ENCODE measurements around the gene KMT2D.
"Not testable (repeated sequence)": the region's sequence is repeated elsewhere in the genome, so short reads cannot be mapped to it uniquely, and the experiment has no call there.

The KMT2D gene

GRCh38 chr12:49086116-49086515 lies 25.5 kb upstream of the KMT2D start:
- FAIRE-seq, result no peak

GRCh38 chr12:49084438-49084837 lies 23.8 kb upstream of the KMT2D start:
- FAIRE-seq, result no peak

- FAIRE-seq, result no peak
These were observed 19.2 kb upstream of the KMT2D start for GRCh38 chr12:49079793-49080192.

DNA sequence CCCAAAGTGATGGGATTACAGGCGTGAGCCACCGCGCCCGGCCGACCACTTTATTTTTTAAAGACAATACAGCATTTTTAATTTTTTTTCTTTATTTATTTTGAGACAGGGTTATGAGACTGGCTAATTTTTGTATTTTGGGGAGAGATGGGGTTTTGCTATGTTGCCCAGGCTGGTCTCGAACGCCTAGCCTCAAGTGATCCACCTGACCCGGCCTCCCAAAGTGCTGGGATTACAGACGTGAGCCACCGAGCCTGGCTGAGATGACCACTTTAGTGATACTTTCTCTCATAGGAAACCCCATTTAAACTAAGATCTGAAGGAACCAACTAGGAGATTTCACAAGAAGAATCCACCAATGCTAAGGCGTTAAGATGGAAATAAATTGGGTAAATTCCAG lies 10.4 kb upstream of the KMT2D start:
- FAIRE-seq, result no peak

DNA sequence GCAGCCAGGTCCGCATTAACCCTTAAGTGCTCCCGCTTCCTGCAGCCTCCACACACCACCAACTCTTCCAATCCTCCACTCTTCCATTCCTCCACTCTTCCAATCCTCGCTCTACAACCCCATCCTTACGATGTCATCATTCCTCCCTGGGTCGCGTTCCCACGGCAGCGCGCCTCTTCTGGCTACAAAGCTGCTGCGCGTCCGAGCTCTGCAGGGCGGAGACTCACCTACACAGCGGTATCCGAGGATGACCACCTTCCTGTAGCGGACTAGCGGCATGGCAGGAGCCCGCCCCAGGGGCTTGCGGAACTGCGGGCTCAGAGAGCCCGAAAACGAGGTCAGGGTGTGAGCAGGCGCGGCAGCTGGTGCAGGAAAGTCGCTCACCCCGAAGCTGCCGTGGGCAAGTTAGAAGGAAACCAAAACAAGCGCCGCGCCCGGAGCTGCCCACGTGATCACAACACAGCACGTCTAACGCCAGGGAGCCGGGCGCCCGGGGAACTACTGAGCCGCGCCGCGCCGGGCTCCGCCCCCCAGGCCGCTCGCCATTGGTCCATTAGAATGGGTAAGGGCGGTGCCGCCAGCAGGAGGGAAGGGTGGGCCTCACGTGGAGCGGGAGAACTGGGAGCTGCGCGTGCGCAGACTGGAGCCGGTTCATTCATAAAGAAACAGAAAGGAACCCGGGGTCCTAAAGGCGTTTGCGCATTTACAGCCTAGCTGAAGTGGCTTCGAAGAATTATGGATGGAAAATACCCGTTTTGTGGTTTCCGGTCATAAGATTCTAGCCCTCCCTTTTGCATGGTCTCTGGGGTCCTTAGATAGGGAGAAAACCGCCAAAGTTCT lies 9.1 kb upstream of the KMT2D start, which contains the start of gene RHEBL1:
Gene RHEBL1 (minus strand): TSS at position 473 of the 840 bp plus-strand sequence. CDS start 194 bp downstream, at position 279.
- peak; percentile 84 for FAIRE-seq

DNA sequence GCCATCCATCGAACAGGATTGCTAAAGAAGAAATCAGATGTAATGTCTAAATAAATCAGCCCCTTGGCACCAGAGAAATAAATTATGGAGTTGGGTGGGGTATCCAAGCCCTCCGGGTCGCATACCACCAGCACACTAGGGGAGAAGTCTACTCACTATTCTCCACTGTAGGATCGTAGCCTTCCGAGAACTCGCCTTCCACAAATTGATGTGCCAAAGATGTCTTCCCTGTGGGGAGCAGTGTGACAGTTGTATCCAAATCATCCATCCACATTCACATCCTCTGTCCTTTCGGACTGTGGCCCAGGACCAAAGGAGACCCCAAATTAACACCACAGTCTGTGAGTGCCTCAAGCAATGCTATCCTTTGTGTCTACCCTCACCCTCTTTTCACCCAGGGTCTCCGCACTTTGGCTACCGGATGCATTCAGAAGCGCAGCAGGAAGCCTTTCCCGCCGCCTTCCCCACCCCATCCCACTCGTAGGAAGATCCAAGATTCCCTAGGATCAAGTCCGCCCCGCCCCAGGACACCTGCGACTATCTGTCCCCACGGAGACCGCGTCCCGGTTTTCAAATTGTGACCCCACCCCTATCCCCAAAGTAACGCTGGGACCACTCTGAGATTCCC lies 8.4 kb upstream of the KMT2D start:
- FAIRE-seq, result no peak

DNA sequence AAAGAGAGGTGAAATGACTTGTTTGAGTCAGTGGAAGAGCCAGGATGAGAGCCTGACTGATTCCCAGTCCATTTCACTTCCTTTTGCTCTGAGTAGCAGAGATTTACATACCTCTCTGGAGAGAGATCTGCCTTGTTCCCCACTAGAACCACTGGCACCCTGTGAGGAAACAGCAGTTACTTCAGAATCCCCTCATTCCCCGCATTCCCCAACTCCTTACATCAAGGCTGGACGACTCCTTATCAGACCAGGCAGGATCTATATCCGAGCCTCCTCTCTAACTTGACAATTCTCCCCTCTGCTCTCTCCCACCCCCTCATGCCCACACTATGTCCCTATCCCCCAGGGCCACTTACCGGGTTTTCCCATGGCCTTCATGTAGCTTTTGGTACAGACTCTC lies 5.5 kb upstream of the KMT2D start:
- no peak for FAIRE-seq

GRCh38 chr12:49064767-49065152 lies 4.2 kb upstream of the KMT2D start:
- FAIRE-seq, result no peak

- not testable (repeated sequence) for FAIRE-seq
These were observed 1.3 kb upstream of the KMT2D start for GRCh38 chr12:49061916-49062315.

DNA sequence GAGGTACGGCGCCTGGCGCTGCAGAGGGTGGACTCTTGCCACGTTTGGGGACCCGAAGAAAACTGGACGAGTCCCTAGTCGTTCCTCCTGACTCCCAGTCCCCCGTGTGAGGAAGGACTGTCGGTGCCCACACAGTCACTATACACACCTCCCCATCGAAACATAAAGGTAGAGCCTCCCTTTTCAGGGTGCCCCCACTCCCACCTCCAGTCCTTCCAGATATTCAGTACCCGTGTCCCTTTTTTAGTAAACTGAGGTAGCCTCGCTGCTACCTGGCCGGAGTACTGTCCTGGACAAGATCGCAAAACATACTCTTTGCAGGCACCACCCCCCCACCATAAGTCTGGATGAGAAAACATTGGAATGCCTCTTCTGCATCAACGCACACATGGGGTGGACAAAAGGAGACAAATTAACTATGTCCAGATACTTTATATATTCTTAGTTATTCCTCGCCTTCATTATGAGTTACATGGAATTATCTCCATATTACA lies 610 bp upstream of the KMT2D start:
- no peak for FAIRE-seq

DNA sequence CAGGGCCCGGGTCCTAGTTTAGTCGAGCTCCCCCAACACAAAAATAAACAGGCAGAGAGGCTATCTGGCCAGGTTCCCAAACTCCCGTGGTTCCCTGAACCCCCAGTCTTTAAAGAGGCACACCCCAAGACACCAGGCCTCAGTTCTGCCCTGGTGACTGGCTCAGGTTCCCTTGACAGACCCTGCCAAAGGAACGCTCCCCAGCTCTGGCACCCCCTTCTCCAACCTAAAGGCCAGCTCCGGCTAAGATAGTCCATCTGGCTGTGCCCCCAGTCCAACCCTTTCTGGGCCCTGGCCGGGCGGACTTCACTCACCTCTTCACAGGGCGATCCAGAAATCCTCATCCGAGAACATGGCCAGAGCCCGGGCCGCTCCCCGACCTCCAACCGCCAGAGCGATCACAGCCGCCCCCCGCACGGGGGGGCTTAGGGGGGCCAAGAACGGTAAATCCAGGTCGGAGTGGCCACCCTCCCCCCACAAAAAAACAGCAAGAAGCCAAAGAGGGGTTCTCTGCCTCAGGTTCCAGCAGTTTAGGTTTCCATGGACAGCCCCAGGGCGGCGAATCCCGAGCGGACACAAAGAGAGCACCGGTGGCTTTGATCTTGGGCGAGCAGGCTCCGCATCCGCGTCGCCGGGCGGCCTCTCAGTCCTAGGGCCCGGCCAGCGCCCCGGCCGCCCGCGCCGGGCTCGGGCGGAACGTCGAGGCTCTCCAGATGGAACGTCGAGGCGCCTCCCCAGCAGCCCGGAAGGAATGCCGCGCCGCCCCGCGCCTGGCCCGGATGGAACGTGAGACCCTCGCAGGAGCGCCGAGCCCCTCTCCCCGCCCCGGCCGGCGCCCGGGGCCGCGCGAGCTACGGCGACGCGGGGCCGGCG lies 1.1 kb downstream of the KMT2D start:
- no peak for FAIRE-seq

DNA sequence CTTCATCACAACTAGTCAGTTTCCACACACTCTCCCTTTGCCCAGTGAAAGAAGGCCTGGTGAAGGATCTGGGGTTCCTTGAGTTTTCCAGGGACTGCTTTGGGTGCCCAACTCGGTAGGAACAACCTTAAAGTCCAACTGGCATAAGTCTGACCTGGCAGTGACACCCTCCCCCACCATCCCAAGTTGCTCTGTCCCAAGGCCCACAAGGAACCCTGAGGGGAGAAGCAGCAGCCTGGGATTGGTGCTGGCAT lies 1.6 kb downstream of the KMT2D start:
- FAIRE-seq, result no peak

- no peak for FAIRE-seq
These were observed 2.1 kb downstream of the KMT2D start for GRCh38 chr12:49058366-49059044.

DNA sequence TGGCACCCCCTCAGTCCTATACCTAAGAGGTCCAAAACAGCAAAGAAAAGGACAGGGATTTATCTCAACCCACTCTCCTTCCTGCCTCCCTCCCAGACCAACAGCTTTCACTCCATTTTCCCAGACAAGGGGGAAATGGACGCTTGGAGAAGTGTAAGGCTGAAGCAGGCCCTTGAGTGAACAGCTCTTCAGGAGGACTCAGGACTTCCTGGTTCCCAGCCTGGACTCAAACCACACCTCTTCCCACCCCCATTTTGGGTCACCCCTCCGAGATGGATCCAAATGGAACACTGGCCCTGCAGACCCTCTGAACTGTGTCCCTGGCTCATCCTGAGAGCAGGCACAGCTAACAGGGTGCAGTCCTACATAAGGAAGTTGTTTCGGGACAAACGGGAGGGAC lies 2.7 kb downstream of the KMT2D start:
- no peak for FAIRE-seq

GRCh38 chr12:49055978-49056754 lies 4.4 kb downstream of the KMT2D start:
- no peak for FAIRE-seq

DNA sequence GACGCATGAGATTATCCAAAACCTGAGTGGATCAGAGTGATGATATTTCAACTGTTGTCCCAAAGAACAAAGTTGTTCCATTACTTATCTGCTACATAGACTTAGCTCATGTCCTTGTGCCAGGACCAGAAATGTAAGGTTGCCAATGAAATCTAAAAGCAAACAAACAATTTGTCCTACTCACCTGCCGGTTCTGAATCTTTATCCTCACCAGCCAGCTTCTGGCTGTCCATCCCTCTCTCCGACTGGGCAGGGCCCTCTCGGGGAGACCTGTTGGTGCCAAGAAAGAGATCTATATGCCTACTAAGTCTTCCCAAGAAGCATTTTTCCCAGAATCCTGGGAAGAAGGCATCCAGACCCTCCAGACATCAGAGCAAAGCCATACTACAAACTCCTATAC lies 5.5 kb downstream of the KMT2D start:
- FAIRE-seq, result no peak

DNA sequence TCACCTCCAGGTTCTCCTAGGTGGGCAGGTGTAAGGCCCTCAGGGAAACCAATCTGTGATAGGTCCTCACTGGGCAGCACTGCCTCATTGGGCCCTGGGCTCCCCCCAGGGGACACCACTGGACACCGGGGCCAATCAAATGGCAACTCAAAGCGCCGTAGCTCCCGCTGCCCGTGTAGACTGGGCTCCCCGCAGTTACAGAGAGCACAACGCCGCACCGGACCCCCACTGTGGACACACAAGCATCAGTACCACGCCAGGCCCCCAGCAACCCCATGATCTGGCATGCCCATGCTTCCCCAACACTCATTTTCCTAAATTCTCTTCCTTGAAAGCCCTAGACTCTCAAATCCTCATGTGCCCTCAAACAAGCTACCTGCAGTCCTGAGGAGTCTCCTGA lies 6.1 kb downstream of the KMT2D start:
- FAIRE-seq, result no peak

DNA sequence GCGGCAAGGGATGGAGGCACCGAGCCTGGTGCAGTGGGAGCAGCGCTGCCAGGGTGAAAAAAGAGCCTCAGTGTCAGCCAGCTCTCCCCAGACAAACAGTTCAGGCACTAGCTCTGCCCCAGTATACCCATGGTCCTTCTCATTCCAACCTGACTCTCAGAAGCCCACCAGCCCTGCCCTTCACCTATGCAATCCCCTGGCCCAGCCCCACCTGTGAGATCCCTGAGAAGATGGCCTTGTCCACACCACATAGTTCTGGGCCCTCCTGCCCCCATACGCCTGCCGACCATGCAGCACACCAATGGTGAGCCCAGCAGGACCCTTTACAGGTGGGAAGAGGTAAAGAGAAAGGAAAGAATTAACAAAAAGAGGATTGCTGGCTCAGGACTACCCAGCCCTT lies 6.5 kb downstream of the KMT2D start:
- no peak for FAIRE-seq

DNA sequence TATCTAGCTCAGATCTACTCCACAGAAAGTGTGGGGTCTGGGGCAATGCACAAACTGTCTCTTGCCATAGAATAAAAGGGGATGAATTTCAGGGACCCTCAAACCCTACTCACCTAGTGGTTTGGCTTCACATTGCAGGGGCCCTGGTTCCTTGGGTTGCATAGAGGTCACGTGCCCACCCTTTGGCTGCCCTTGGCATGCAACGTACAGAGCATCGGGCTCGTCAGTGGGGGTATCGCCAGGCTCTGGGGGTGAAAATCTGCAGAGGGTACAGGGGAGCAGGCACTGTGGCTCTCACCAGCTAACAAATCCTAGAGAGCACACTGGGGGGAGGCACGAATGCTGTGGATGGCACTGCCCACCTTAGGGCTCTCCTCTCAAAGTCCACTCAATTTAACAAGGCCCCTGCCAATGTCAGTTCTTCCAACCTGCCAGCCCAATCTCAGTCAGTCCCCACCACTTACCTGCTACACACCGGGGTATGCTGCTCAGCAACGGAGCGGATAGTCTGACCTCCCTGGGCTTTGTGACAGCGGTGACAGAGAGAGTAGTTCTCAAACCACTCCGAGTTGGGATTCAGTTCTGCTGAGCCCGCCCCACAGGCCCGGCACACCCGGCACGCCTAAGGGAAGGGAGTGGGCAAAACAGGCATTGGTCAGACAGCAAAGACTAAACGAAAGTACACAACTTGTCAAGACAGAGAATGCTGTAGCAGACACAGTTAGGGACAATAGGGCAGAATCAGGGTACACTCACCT lies 8.0 kb downstream of the KMT2D start:
- FAIRE-seq, result no peak

- no peak for FAIRE-seq
These were observed 8.7 kb downstream of the KMT2D start for GRCh38 chr12:49051777-49052438.

- no peak for FAIRE-seq
These were observed 9.2 kb downstream of the KMT2D start for GRCh38 chr12:49051373-49051764.

Measured in A204.1 (cell line).